HL-60 (cell line): ENCODE results near the gene DBX2.

Experiments
- CTCF ChIP-seq: IDR thresholded peaks from one replicate; pipeline ENCODE4 v1.5.1; 2011; ENCODE audit warnings: low read length, control low read depth, inconsistent platforms; ENCODE audit not compliant: insufficient read depth
- POLR2AphosphoS5 ChIP-seq: IDR thresholded peaks from 2 replicates; pipeline ENCODE4 v1.6.1; 2012; ENCODE audit warnings: low read depth
- TF ChIP-seq, protein P1 (sequence below): IDR thresholded peaks from 2 replicates; pipeline ENCODE4 v1.6.1; 2012; ENCODE audit warnings: low read depth; ENCODE audit not compliant: insufficient replicate concordance

- TF ChIP-seq CTCF (no peak), POLR2AphosphoS5 (no peak)
- TF ChIP-seq, protein P1, sequence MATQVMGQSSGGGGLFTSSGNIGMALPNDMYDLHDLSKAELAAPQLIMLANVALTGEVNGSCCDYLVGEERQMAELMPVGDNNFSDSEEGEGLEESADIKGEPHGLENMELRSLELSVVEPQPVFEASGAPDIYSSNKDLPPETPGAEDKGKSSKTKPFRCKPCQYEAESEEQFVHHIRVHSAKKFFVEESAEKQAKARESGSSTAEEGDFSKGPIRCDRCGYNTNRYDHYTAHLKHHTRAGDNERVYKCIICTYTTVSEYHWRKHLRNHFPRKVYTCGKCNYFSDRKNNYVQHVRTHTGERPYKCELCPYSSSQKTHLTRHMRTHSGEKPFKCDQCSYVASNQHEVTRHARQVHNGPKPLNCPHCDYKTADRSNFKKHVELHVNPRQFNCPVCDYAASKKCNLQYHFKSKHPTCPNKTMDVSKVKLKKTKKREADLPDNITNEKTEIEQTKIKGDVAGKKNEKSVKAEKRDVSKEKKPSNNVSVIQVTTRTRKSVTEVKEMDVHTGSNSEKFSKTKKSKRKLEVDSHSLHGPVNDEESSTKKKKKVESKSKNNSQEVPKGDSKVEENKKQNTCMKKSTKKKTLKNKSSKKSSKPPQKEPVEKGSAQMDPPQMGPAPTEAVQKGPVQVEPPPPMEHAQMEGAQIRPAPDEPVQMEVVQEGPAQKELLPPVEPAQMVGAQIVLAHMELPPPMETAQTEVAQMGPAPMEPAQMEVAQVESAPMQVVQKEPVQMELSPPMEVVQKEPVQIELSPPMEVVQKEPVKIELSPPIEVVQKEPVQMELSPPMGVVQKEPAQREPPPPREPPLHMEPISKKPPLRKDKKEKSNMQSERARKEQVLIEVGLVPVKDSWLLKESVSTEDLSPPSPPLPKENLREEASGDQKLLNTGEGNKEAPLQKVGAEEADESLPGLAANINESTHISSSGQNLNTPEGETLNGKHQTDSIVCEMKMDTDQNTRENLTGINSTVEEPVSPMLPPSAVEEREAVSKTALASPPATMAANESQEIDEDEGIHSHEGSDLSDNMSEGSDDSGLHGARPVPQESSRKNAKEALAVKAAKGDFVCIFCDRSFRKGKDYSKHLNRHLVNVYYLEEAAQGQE, result no peak
These were observed 14.3 kb upstream of the DBX2 start for GRCh38 chr12:45065125-45065626.
